Body of pancreas (tissue), 4 donors: Measurements from ENCODE around the gene CFAP410. TPM values are rescaled to one million over a fixed set of nuclear protein-coding genes. Genes with fewer than 3 reads are reported as not detected.

Experiments
- ATAC-seq: fragments of 150-250 bp; one replicate; pipeline ENCODE4 v1.9.1; 2016
- DNase-seq, 4 donors: peaks; one replicate each; pipeline ENCODE4 v3.0.0-alpha.2; 2019
- H3K27ac ChIP-seq, 4 donors: fragments of 200-600 bp; sonication (generic); 1 replicate in 3 of 4; 2 replicates in 1 of 4; pipeline versions ENCODE4 v1.5.1 to v1.6.1; 2016 to 2019; ENCODE audit warnings: mild to moderate bottlenecking in 1 of 4, mixed read lengths in 1 of 4, moderate library complexity in 1 of 4
- H3K27me3 ChIP-seq, 2 donors: fragments of 200-600 bp; sonication (generic); one replicate each; pipeline ENCODE4 v1.6.0; 2016; ENCODE audit warnings: mild to moderate bottlenecking in 1 of 2
- H3K36me3 ChIP-seq, 2 donors: fragments of 200-600 bp; sonication (generic); replicated peaks in 1 of 2; 2 replicates each; pipeline ENCODE4 v1.5.1; 2016; ENCODE audit warnings: low read depth in 2 of 2; ENCODE audit not compliant: insufficient read depth in 1 of 2
- H3K4me1 ChIP-seq: fragments of 200-600 bp; sonication (generic); one replicate; pipeline ENCODE4 v1.6.0; 2016
- H3K4me3 ChIP-seq, 2 donors: fragments of 200-600 bp; sonication (generic); 1 replicate in 1 of 2; 2 replicates in 1 of 2; pipeline ENCODE4 v1.5.1; 2016 to 2019
- H3K9me3 ChIP-seq, 3 donors: fragments of 200-600 bp; sonication (generic); 1 replicate in 2 of 3; 2 replicates in 1 of 3; pipeline ENCODE4 v1.5.1; 2016
- POLR2A ChIP-seq, 3 donors: fragments of 450-650 bp; IDR thresholded peaks; one replicate each; pipeline ENCODE4 v1.6.1; 2016; ENCODE audit warnings: antibody characterized with exemption in 3 of 3, mild to moderate bottlenecking in 2 of 3
- WGBS, 2 donors: methylation state at CpG; one replicate each; pipeline ENCODE4 v1.1.5; 2017; 5-methylcytosine and 5-hydroxymethylcytosine counted together
- intact Hi-C: fragments of 100-400 bp; cut with DNase I; formaldehyde crosslinking; loops from one replicate; pipeline ENCODE4 v1.15.1; 2023
- total RNA-seq, 2 donors: library from RNA; depleted of rRNA; stranded (reverse); fragments of >200 nt; gene quantifications; one replicate each; pipeline ENCODE4 v1.1.0, GENCODE V29; 2016
- TF ChIP-seq, protein P1 (sequence below), 7 experiments: fragments of 450-650 bp in 4 of 7; fragments of 200-600 bp in 3 of 7; sonication (generic) in 3 of 7; IDR thresholded peaks; one replicate each; pipeline ENCODE4 v1.5.1; 2016 to 2019; ENCODE audit warnings: antibody characterized with exemption in 7 of 7

Gene CFAP410
- total RNA-seq, 2 donors from 2014 or later: 24.6 to 43.8 TPM

DNA sequence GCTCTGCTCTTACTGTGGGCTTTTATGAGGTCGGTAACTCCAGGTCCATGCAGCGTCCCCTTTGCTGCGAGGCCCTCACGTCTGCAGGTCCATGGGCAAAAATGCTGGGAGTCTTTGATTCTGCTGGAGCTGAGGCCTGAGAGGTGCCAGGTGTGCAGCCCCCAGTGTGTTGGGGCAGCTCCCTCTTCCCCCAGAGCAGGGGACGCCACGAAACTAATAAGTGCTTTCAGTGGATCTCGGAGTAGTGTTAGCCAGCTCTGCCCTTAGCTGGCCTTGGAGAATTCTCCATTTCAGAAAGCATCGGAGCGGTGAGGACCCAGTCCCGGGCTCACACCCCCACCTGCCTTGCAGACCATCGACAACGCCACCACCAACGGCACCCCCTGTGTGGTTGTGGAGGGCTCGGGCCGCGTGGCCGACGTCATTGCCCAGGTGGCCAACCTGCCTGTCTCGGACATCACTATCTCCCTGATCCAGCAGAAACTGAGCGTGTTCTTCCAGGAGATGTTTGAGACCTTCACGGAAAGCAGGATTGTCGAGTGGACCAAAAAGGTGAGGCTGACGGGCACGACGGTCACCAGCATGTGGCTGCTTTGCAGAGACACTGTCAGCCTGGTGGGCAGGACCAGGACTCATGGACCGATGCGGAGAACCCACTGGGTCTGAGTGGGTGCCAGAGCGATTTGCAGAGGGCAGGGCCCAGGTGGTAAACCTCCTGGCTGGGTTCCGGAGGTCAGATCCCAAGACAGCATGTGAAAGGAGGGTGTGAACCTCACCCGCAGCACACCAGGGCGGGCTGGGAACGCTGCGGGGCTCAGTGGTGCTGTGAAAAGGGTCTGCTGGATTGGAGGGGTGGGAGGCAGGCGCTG lies 39.7 kb upstream of the CFAP410 start:
- Histone ChIP-seq H3K27ac (no peak overlapping the region), H3K9me3 (no peaks in the 10 kb centered on the region), H3K27me3 (no peaks in the 10 kb centered on the region), H3K4me1 (no peaks in the 10 kb centered on the region), H3K4me3 (no peak overlapping the region), H3K36me3 (no peaks in the 10 kb centered on the region)
- DNase-seq (no peak), ATAC-seq (no peak)
- 71 to 81% methylated on average over 21 to 34 of the region's 34 CpGs for WGBS, 2 donors
- no peak for TF ChIP-seq POLR2A (IDR thresholded peaks at IDR 0.05)
- TF ChIP-seq, protein P1, sequence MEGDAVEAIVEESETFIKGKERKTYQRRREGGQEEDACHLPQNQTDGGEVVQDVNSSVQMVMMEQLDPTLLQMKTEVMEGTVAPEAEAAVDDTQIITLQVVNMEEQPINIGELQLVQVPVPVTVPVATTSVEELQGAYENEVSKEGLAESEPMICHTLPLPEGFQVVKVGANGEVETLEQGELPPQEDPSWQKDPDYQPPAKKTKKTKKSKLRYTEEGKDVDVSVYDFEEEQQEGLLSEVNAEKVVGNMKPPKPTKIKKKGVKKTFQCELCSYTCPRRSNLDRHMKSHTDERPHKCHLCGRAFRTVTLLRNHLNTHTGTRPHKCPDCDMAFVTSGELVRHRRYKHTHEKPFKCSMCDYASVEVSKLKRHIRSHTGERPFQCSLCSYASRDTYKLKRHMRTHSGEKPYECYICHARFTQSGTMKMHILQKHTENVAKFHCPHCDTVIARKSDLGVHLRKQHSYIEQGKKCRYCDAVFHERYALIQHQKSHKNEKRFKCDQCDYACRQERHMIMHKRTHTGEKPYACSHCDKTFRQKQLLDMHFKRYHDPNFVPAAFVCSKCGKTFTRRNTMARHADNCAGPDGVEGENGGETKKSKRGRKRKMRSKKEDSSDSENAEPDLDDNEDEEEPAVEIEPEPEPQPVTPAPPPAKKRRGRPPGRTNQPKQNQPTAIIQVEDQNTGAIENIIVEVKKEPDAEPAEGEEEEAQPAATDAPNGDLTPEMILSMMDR (IDR thresholded peaks at IDR 0.05): no peak
- intact Hi-C loops: no loop called here

DNA sequence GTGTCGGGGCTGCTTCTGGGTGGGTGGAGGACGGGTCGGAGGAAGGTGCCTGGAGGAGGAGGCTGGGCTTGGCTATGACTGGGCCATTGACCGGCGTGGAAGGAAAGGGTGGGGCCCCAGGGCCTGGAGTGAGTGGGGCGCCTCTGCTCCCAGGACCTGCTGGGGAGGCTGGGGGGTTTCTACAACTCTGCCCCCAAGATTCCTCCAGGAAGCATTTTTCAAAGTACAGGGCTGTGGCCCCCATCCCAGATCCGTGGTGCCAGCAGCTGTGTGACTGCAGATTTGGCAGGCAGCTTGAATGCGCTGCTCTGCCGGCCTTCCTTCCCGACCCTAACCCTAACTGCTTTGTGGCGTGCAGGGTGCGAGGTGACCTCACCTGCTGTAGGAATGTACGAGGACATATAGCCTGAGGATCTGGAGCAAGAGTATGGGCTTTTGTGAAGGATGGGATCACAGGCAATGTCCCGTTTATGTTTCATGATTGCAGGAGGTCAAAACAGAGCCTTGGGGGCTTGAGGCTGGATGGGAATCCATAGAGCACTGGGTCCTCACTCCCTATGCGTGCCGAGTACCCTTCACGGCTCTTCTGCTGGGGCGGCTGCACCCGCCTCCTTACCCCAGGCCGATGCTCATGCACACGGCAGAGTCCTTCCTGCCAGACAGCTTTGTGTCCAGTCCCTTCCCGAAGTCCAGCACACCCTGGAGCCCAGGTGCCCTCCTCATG lies 38.9 kb upstream of the CFAP410 start:
- 57 to 59% methylated on average over 12 to 21 of the region's 22 CpGs for WGBS, 2 donors

DNA sequence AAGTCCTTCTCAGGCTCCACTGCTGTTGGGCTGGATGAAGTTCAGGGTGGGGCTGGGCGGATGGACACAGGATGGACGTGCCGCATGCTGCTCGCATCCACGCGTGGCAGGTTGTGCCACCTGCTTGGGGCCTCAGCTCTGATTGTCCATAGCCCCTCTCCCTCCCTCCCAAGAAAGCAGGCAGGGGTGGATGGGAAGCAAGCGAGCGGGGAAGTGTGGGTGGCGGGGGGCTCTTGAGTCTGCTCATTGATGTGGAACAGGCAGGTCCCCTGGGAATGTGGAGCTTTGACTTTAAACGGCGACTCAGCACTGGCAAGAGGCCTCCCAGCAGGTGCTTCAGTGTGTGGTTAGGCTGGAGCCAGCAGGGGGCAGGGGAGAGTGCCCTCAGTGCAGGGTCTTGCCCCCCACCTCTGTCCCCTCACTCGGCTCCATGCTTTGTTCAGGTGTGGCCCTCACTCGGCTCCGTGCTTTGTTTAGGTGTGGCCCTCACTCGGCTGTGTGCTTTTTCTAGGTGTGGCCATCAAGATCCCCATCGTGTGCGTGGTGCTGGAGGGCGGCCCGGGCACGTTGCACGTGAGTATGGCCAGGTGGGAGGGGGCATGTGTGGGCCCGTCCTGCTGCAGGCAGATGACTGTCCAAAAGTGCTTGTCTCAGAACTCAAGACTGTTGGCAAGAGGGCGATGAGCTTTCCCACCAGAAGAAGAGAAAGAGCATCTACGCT lies 38.2 kb upstream of the CFAP410 start:
- no peak for TF ChIP-seq POLR2A (IDR thresholded peaks at IDR 0.05)
- TF ChIP-seq, protein P1 (IDR thresholded peaks at IDR 0.05): no peak
- intact Hi-C loops: no loop called here
- ATAC-seq (no peak), DNase-seq (no peak)
- Histone ChIP-seq H3K4me1 (no peaks in the 10 kb centered on the region), H3K36me3 (no peaks in the 10 kb centered on the region), H3K9me3 (no peaks in the 10 kb centered on the region), H3K27me3 (no peaks in the 10 kb centered on the region), H3K4me3 (no peak overlapping the region), H3K27ac (no peak overlapping the region)
- 48 to 51% methylated on average over 14 to 24 of the region's 24 CpGs for WGBS, 2 donors

More for the DNA sequence above, 38.9 kb upstream of the CFAP410 start:
- H3K36me3 ChIP-seq: no peaks in the 10 kb centered on the region
- no peaks in the 10 kb centered on the region for H3K9me3 ChIP-seq
- no peaks in the 10 kb centered on the region for H3K27me3 ChIP-seq
- H3K4me1 ChIP-seq: no peaks in the 10 kb centered on the region
- intact Hi-C loops: no loop called here
- TF ChIP-seq, protein P1 (IDR thresholded peaks at IDR 0.05): no peak
- no peak for TF ChIP-seq POLR2A (IDR thresholded peaks at IDR 0.05)
- H3K4me3 ChIP-seq: no peak overlapping the region
- DNase-seq (no peak), ATAC-seq (no peak)
- H3K27ac ChIP-seq: no peak overlapping the region

DNA sequence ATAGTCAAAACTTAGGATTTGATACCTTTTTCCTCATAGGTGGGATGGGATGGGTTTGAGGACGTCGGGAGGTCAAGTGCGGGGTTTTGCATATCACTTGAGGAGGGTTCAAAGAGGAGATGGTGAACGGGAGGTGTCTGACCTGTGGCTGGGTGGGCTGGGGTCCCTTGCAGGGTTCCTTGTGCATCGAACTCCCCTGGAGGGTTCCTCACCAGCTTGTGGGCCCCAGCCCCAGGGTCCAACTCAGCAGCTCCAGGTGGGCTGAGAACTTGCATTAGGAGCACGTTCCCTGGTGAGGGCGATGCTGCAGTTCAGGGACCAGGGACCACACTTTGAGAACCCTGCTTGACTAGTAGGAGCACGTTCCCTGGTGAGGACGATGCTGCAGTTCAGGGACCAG lies 37.4 kb upstream of the CFAP410 start:
- 65 to 66% methylated on average over 7 to 9 of the region's 9 CpGs for WGBS, 2 donors
- no peak overlapping the region for H3K4me3 ChIP-seq
- no peaks in the 10 kb centered on the region for H3K27me3 ChIP-seq
- no peak for TF ChIP-seq POLR2A (IDR thresholded peaks at IDR 0.05)
- TF ChIP-seq, protein P1 (IDR thresholded peaks at IDR 0.05): no peak
- no peak for DNase-seq
- no peaks in the 10 kb centered on the region for H3K4me1 ChIP-seq
- ATAC-seq: no peak
- intact Hi-C loops: no loop called here
- no peaks in the 10 kb centered on the region for H3K36me3 ChIP-seq
- no peak overlapping the region for H3K27ac ChIP-seq
- H3K9me3 ChIP-seq: no peaks in the 10 kb centered on the region
